Measurements from ENCODE around the gene ABCG2. TPM values are rescaled to one million over a fixed set of nuclear protein-coding genes. Genes with fewer than 3 reads are reported as not detected.

Gene ABCG2
- total RNA-seq, 1 experiment from 2014 or later = 23.7 TPM

GRCh38 chr4:88148560-88148959 lies 9.9 kb downstream of the ABCG2 start:
- Mint-ChIP-seq H3K4me1 (ENCODE audit: low read depth, unreplicated experiment) (peaks cover 53% of the 10 kb centered on the region), H3K9me3 (ENCODE audit: unreplicated experiment) (no peaks in the 10 kb centered on the region), H3K27ac (ENCODE audit: unreplicated experiment) (peak overlapping the region; percentile 66), H3K36me3 (ENCODE audit: insufficient read depth, unreplicated experiment) (peaks cover 14% of the 10 kb centered on the region), H3K27me3 (ENCODE audit: insufficient read depth, unreplicated experiment) (no peaks in the 10 kb centered on the region), H3K4me3 (ENCODE audit: unreplicated experiment) (no peak overlapping the region)
- H3K4me3 ChIP-seq (ENCODE audit: low read depth, low read length) = no peak overlapping the region
- intact Hi-C loops (cut with micrococcal nuclease; ENCODE audit: unreplicated experiment) = loop anchor here (1.0 kb wide), 1 partner anchor 10 kb away; the partner anchor contains the start of gene ABCG2
- ChIA-PET POLR2A (no interaction called here), CTCF (interaction anchor here (1.0 to 1.6 kb wide), 2 partner anchors 41 to 94 kb away, joined by 4 read pairs; no protein-coding TSS in a partner anchor)
- DNase-seq = no peak
- H3K9me3 ChIP-seq = no peaks in the 10 kb centered on the region
- no peaks in the 10 kb centered on the region for H3K27me3 ChIP-seq (replicated peaks; ENCODE audit: control insufficient read depth, insufficient read depth, low read length)
- TF ChIP-seq CTCF (IDR thresholded peaks at IDR 0.05; ENCODE audit: insufficient read depth in 1 of 2, low read depth in 1 of 2, low read length in 1 of 2, severe bottlenecking in 1 of 2, unreplicated experiment in 1 of 2) = no peak
- H3K36me3 ChIP-seq (ENCODE audit: control insufficient read depth, insufficient read depth, low read length) = no peaks in the 10 kb centered on the region
- H3K4me1 ChIP-seq = peaks cover 61% of the 10 kb centered on the region
- no TSS peak for BruUV-seq (replicated peaks)

- H3K27me3 Mint-ChIP-seq (ENCODE audit: insufficient read depth, unreplicated experiment) = no peaks in the 10 kb centered on the region
- POLR2A ChIA-PET = no interaction called here
These were observed 10.6 kb downstream of the ABCG2 start for GRCh38 chr4:88147799-88148217.

GRCh38 chr4:88146891-88147290 lies 11.5 kb downstream of the ABCG2 start:
- no peak for DNase-seq
- intact Hi-C loops (cut with micrococcal nuclease; ENCODE audit: unreplicated experiment) = no loop called here
- peak overlapping the region; percentile 66 for H3K27ac Mint-ChIP-seq (ENCODE audit: unreplicated experiment)
- no peak overlapping the region for H3K4me3 Mint-ChIP-seq (ENCODE audit: unreplicated experiment)
- Histone ChIP-seq H3K4me1 (peaks cover 78% of the 10 kb centered on the region), H3K9me3 (no peaks in the 10 kb centered on the region), H3K27me3 (replicated peaks; ENCODE audit: control insufficient read depth, insufficient read depth, low read length) (no peaks in the 10 kb centered on the region), H3K36me3 (ENCODE audit: control insufficient read depth, insufficient read depth, low read length) (no peaks in the 10 kb centered on the region), H3K4me3 (ENCODE audit: low read depth, low read length) (no peak overlapping the region)
- CTCF ChIA-PET = interaction anchor here (0.6 kb wide), 1 partner anchor 294 kb away, joined by 3 read pairs; no protein-coding TSS in a partner anchor
- TF ChIP-seq CTCF (IDR thresholded peaks at IDR 0.05; ENCODE audit: insufficient read depth in 1 of 2, low read depth in 1 of 2, low read length in 1 of 2, severe bottlenecking in 1 of 2, unreplicated experiment in 1 of 2) = no peak
- POLR2A ChIA-PET = no interaction called here
- H3K9me3 Mint-ChIP-seq (ENCODE audit: unreplicated experiment) = no peaks in the 10 kb centered on the region
- peaks cover 14% of the 10 kb centered on the region for H3K36me3 Mint-ChIP-seq (ENCODE audit: insufficient read depth, unreplicated experiment)
- no peaks in the 10 kb centered on the region for H3K27me3 Mint-ChIP-seq (ENCODE audit: insufficient read depth, unreplicated experiment)
- no TSS peak for BruUV-seq (replicated peaks)
- H3K4me1 Mint-ChIP-seq (ENCODE audit: low read depth, unreplicated experiment) = peaks cover 54% of the 10 kb centered on the region

More at GRCh38 chr4:88147799-88148217, 10.6 kb downstream of the ABCG2 start:
- intact Hi-C loops (cut with micrococcal nuclease; ENCODE audit: unreplicated experiment) = loop anchor here (1.0 kb wide), 1 partner anchor 10 kb away; the partner anchor contains the start of gene ABCG2
- no peak for TF ChIP-seq CTCF (IDR thresholded peaks at IDR 0.05; ENCODE audit: insufficient read depth in 1 of 2, low read depth in 1 of 2, low read length in 1 of 2, severe bottlenecking in 1 of 2, unreplicated experiment in 1 of 2)
- Mint-ChIP-seq H3K9me3 (ENCODE audit: unreplicated experiment) (no peaks in the 10 kb centered on the region), H3K4me3 (ENCODE audit: unreplicated experiment) (peak overlapping the region; percentile 26), H3K36me3 (ENCODE audit: insufficient read depth, unreplicated experiment) (peaks cover 14% of the 10 kb centered on the region), H3K4me1 (ENCODE audit: low read depth, unreplicated experiment) (peaks cover 56% of the 10 kb centered on the region), H3K27ac (ENCODE audit: unreplicated experiment) (peak overlapping the region; percentile 66)
- Histone ChIP-seq H3K27me3 (replicated peaks; ENCODE audit: control insufficient read depth, insufficient read depth, low read length) (no peaks in the 10 kb centered on the region), H3K9me3 (no peaks in the 10 kb centered on the region), H3K4me1 (peaks cover 69% of the 10 kb centered on the region), H3K36me3 (ENCODE audit: control insufficient read depth, insufficient read depth, low read length) (no peaks in the 10 kb centered on the region), H3K4me3 (ENCODE audit: low read depth, low read length) (no peak overlapping the region)
- CTCF ChIA-PET = interaction anchor here (0.6 to 1.6 kb wide), 4 partner anchors 40 to 295 kb away, joined by 3 to 4 read pairs (median 4); partner anchors contain the start of gene PPM1K
- BruUV-seq (replicated peaks) = no TSS peak
- DNase-seq = peak; percentile 66 to 83
